ENCODE results near the gene IP6K3. TPM values are rescaled to one million over a fixed set of nuclear protein-coding genes. Genes with fewer than 3 reads are reported as not detected.
A peak's percentile ranks its signal among the peaks of the same experiment; 100 is the strongest.

IP6K3 gene
- total RNA-seq, 1 donor from 2014 or later: not detected

GRCh38 chr6:33771146-33772081, 24.7 kb upstream of the IP6K3 start:
- intact Hi-C loops (cut with micrococcal nuclease): loop anchor here (1.0 kb wide), 1 partner anchor 256 kb away; no protein-coding TSS in a partner anchor
- Mint-ChIP-seq H3K27me3 (peaks cover 5% of the 10 kb centered on the region), H3K4me1 (peaks cover 17% of the 10 kb centered on the region), H3K27ac (no peak overlapping the region), H3K9me3 (no peaks in the 10 kb centered on the region), H3K36me3 (ENCODE audit: low read depth) (peaks cover 27% of the 10 kb centered on the region), H3K4me3 (no peak overlapping the region)
- peak; percentile 89 for DNase-seq

GRCh38 chr6:33770833-33771145, 24.1 kb upstream of the IP6K3 start:
- peaks cover 5% of the 10 kb centered on the region for H3K27me3 Mint-ChIP-seq
- no peak overlapping the region for H3K27ac Mint-ChIP-seq
- no peak overlapping the region for H3K4me3 Mint-ChIP-seq
- no peaks in the 10 kb centered on the region for H3K9me3 Mint-ChIP-seq
- intact Hi-C loops (cut with micrococcal nuclease): loop anchor here (1.0 kb wide), 1 partner anchor 257 kb away; no protein-coding TSS in a partner anchor
- peaks cover 17% of the 10 kb centered on the region for H3K4me1 Mint-ChIP-seq
- no peak for DNase-seq
- peaks cover 21% of the 10 kb centered on the region for H3K36me3 Mint-ChIP-seq (ENCODE audit: low read depth)

DNA sequence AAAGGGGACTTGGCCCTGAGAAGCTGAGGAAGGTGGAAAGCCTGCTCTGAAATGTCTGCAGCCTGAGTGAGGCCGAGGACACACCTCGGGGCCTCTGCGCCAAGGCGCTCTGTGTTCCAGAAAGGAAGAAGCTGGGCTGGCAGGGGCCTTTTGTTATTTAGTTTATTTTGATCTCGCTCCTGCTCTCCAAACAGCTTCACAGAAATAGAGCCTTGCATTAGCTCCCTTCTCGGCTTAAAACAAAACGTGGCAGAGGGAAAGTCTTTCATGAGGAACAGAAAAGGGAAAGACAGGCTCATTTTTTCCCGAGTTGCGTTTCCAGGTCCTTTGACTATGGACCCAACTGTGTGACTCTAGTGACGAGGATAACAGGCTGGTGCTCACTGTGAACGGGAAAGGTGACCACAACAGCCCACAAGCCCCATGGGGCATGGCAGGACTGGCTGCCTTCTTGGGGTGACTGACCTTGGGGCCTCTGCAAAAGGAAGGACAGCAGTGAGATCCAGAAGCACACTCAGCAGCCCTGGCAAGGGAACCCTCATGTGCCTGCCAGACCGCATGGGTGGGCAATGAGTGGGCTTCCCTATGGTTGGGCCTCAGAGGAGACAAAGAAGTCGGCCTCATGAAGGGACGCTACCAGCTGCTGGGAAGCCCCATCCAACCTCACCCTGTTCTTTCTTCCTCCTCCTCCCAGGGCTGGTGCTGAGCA, 23.6 kb upstream of the IP6K3 start:
- intact Hi-C loops (cut with micrococcal nuclease): no loop called here
- Mint-ChIP-seq H3K27ac (no peak overlapping the region), H3K27me3 (peaks cover 5% of the 10 kb centered on the region), H3K9me3 (no peaks in the 10 kb centered on the region), H3K4me1 (peaks cover 17% of the 10 kb centered on the region), H3K4me3 (no peak overlapping the region), H3K36me3 (ENCODE audit: low read depth) (peaks cover 18% of the 10 kb centered on the region)
- no peak for DNase-seq

GRCh38 chr6:33769248-33769821, 22.6 kb upstream of the IP6K3 start:
- no peak for DNase-seq
- Mint-ChIP-seq H3K27ac (no peak overlapping the region), H3K4me3 (no peak overlapping the region), H3K27me3 (peaks cover 5% of the 10 kb centered on the region), H3K36me3 (ENCODE audit: low read depth) (peaks cover 11% of the 10 kb centered on the region), H3K4me1 (peaks cover 17% of the 10 kb centered on the region), H3K9me3 (no peaks in the 10 kb centered on the region)
- intact Hi-C loops (cut with micrococcal nuclease): loop anchor here (2.0 kb wide), 1 partner anchor 385 kb away; no protein-coding TSS in a partner anchor

GRCh38 chr6:33768644-33769120, 22.0 kb upstream of the IP6K3 start:
- Mint-ChIP-seq H3K9me3 (no peaks in the 10 kb centered on the region), H3K27me3 (peaks cover 5% of the 10 kb centered on the region), H3K36me3 (ENCODE audit: low read depth) (peaks cover 11% of the 10 kb centered on the region), H3K4me1 (peaks cover 17% of the 10 kb centered on the region), H3K27ac (peak overlapping the region; percentile 37), H3K4me3 (no peak overlapping the region)
- intact Hi-C loops (cut with micrococcal nuclease): loop anchor here (2.0 kb wide), 1 partner anchor 386 kb away; no protein-coding TSS in a partner anchor
- peak; percentile 94 for DNase-seq

- intact Hi-C loops (cut with micrococcal nuclease): no loop called here
- H3K27ac Mint-ChIP-seq: no peak overlapping the region
- no peak for DNase-seq
- H3K9me3 Mint-ChIP-seq: no peaks in the 10 kb centered on the region
- H3K4me3 Mint-ChIP-seq: no peak overlapping the region
- H3K4me1 Mint-ChIP-seq: peaks cover 13% of the 10 kb centered on the region
- peaks cover 5% of the 10 kb centered on the region for H3K36me3 Mint-ChIP-seq (ENCODE audit: low read depth)
- peaks cover 5% of the 10 kb centered on the region for H3K27me3 Mint-ChIP-seq
These were observed 20.5 kb upstream of the IP6K3 start for GRCh38 chr6:33766921-33767907.

DNA sequence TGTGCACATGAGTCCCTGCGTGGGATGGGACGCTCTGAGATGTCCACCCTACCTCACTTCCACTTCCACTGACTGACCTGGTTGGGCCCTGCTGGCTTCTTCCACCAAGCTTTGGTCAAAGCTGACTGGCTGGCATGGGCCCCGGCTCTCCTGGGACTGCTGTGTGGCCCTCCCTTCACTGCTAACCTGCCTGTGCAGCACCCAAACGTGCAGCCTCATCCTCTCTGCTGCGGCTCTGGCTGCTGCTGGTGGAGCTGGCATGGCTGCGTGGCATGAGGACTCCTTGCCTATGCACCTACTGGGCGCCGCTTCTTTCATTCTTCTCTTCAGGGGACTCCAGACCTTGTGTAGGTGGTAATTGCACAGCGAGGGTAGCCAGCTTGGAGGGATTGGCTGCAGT, 18.7 kb upstream of the IP6K3 start:
- H3K9me3 Mint-ChIP-seq: no peaks in the 10 kb centered on the region
- no peak overlapping the region for H3K27ac Mint-ChIP-seq
- peaks cover 7% of the 10 kb centered on the region for H3K4me1 Mint-ChIP-seq
- H3K36me3 Mint-ChIP-seq (ENCODE audit: low read depth): no peaks in the 10 kb centered on the region
- intact Hi-C loops (cut with micrococcal nuclease): no loop called here
- no peak for DNase-seq
- peaks cover 5% of the 10 kb centered on the region for H3K27me3 Mint-ChIP-seq
- H3K4me3 Mint-ChIP-seq: no peak overlapping the region

DNA sequence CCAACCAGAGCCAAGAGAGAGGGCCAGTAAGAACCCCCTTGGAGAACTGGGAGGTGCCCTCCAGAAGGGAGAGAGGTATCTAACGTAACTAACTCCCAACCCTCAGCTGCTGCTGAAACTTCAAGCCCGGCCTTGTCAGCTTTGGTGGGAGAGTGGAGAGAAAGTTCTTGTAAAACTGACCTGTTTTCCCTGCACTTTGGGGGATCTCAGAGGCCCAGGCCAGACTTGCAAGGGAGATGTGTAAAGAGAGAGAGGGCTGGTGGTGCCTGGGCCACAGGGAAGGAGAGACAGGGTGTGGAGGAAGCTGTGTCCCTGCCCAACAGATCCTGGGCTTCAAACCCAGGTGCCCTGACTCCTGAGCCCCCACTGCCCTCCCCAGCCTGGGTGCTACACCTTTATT, 17.3 kb upstream of the IP6K3 start:
- intact Hi-C loops (cut with micrococcal nuclease): loop anchor here (5.0 kb wide), 2 partner anchors 52 to 177 kb away; partner anchors contain the start of gene UQCC2
- H3K4me3 Mint-ChIP-seq: no peak overlapping the region
- peaks cover 7% of the 10 kb centered on the region for H3K4me1 Mint-ChIP-seq
- H3K9me3 Mint-ChIP-seq: no peaks in the 10 kb centered on the region
- H3K36me3 Mint-ChIP-seq (ENCODE audit: low read depth): no peaks in the 10 kb centered on the region
- DNase-seq: no peak
- peaks cover 7% of the 10 kb centered on the region for H3K27me3 Mint-ChIP-seq
- H3K27ac Mint-ChIP-seq: no peak overlapping the region

- H3K36me3 Mint-ChIP-seq (ENCODE audit: low read depth): no peaks in the 10 kb centered on the region
- no peak overlapping the region for H3K4me3 Mint-ChIP-seq
- intact Hi-C loops (cut with micrococcal nuclease): loop anchor here (5.0 kb wide), 2 partner anchors 51 to 176 kb away; partner anchors contain the start of gene UQCC2
These were observed 16.8 kb upstream of the IP6K3 start for GRCh38 chr6:33763483-33763882.

GRCh38 chr6:33762713-33763112, 16.0 kb upstream of the IP6K3 start:
- Mint-ChIP-seq H3K27me3 (peaks cover 7% of the 10 kb centered on the region), H3K27ac (no peak overlapping the region)
- intact Hi-C loops (cut with micrococcal nuclease): loop anchor here (5.0 kb wide), 2 partner anchors 50 to 175 kb away; partner anchors contain the start of gene UQCC2

More at GRCh38 chr6:33763483-33763882, 16.8 kb upstream of the IP6K3 start:
- peaks cover 5% of the 10 kb centered on the region for H3K27me3 Mint-ChIP-seq
- DNase-seq: no peak
- H3K4me1 Mint-ChIP-seq: peaks cover 4% of the 10 kb centered on the region
- H3K27ac Mint-ChIP-seq: no peak overlapping the region
- no peaks in the 10 kb centered on the region for H3K9me3 Mint-ChIP-seq

DNA sequence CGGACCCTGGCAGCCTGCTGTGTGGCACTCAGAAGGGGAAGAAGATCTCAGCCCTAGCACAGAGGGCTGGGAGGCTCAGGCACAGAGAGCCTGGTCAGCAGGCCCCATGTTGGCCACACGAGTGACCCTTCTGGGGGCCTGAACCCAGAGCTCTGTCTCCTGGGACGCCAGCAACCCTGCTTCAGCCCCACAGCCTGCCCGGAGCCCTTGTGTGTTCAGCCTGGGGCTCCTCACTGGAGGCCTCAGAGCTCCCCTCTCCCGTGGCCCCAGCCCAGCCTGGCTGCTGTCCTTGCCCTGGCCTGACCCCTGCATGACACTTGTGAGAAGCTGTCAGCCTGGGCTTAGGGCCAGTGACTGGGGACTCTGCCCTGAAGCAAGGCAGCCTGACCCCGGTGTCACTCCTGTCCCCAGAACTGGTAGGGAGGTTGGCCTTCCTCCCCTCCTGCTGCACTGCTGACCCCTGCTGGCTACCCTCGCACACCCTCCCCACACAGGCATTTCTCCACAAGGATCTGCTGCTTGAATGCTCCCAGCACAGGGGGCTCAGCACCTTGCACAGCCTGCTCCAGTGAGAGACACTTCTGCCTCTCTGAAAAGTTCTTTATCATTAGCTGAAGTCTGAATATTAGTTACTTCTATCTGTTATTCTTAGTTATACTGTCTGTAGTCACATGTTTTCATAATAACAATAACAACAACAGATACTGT, 15.4 kb upstream of the IP6K3 start:
- peaks cover 5% of the 10 kb centered on the region for H3K27me3 Mint-ChIP-seq
- no peaks in the 10 kb centered on the region for H3K9me3 Mint-ChIP-seq
- intact Hi-C loops (cut with micrococcal nuclease): loop anchor here (5.0 kb wide), 2 partner anchors 50 to 175 kb away; partner anchors contain the start of gene UQCC2
- H3K4me3 Mint-ChIP-seq: no peak overlapping the region
- peak; percentile 83 for DNase-seq
- H3K4me1 Mint-ChIP-seq: peaks cover 3% of the 10 kb centered on the region
- H3K36me3 Mint-ChIP-seq (ENCODE audit: low read depth): no peaks in the 10 kb centered on the region
- no peak overlapping the region for H3K27ac Mint-ChIP-seq

More at GRCh38 chr6:33762713-33763112, 16.0 kb upstream of the IP6K3 start:
- H3K4me3 Mint-ChIP-seq: no peak overlapping the region
- DNase-seq: no peak
- H3K9me3 Mint-ChIP-seq: no peaks in the 10 kb centered on the region
- peaks cover 3% of the 10 kb centered on the region for H3K4me1 Mint-ChIP-seq
- no peaks in the 10 kb centered on the region for H3K36me3 Mint-ChIP-seq (ENCODE audit: low read depth)

- Mint-ChIP-seq H3K4me1 (peaks cover 3% of the 10 kb centered on the region), H3K36me3 (ENCODE audit: low read depth) (no peaks in the 10 kb centered on the region), H3K27me3 (peaks cover 4% of the 10 kb centered on the region), H3K27ac (no peak overlapping the region), H3K9me3 (no peaks in the 10 kb centered on the region), H3K4me3 (no peak overlapping the region)
- intact Hi-C loops (cut with micrococcal nuclease): loop anchor here (5.0 kb wide), 2 partner anchors 49 to 174 kb away; partner anchors contain the start of gene UQCC2
- no peak for DNase-seq
These were observed 14.8 kb upstream of the IP6K3 start for GRCh38 chr6:33761581-33761921.
